H54 (cell line): Measurements from ENCODE around the gene RNF144A.

Source experiments
- DNase-seq: peaks from one replicate; pipeline ENCODE4 v3.0.0; 2011; ENCODE audit warnings: low spot score, mixed read lengths; ENCODE audit not compliant: insufficient read length
- FAIRE-seq: peaks from 3 replicates; lab custom pipeline; 2011; peaks lifted over from hg19 to GRCh38; lab: Jason Lieb, UNC
- POLR2A ChIP-seq: IDR thresholded peaks from 2 replicates; pipeline ENCODE4 v1.6.1; 2011; ENCODE audit warnings: low read depth, mild to moderate bottlenecking, low read length

RNF144A gene

GRCh38 chr2:6970976-6971480, 53.8 kb downstream of the RNF144A start:
- no peak for TF ChIP-seq POLR2A
- DNase-seq (no peak), FAIRE-seq (no peak)

- no peak for TF ChIP-seq POLR2A
- DNase-seq (no peak), FAIRE-seq (no peak)
These were observed 54.3 kb downstream of the RNF144A start for GRCh38 chr2:6971502-6971901.

GRCh38 chr2:6972067-6972710, 55.0 kb downstream of the RNF144A start:
- FAIRE-seq (no peak), DNase-seq (no peak)
- no peak for TF ChIP-seq POLR2A

- no peak for TF ChIP-seq POLR2A
- FAIRE-seq (no peak), DNase-seq (no peak)
These were observed 56.8 kb downstream of the RNF144A start for GRCh38 chr2:6973895-6974545.

- DNase-seq (no peak), FAIRE-seq (no peak)
- TF ChIP-seq POLR2A: no peak
These were observed 58.8 kb downstream of the RNF144A start for GRCh38 chr2:6975988-6976387.

GRCh38 chr2:6977113-6977741, 60.0 kb downstream of the RNF144A start:
- no peak for FAIRE-seq

GRCh38 chr2:6977786-6978185, 60.6 kb downstream of the RNF144A start:
- DNase-seq (no peak), FAIRE-seq (no peak)
- TF ChIP-seq POLR2A: no peak

More at GRCh38 chr2:6977113-6977741, 60.0 kb downstream of the RNF144A start:
- DNase-seq: no peak
- no peak for TF ChIP-seq POLR2A

- no peak for FAIRE-seq
- no peak for TF ChIP-seq POLR2A
- no peak for DNase-seq
These were observed 61.8 kb downstream of the RNF144A start for GRCh38 chr2:6978991-6979390.

GRCh38 chr2:6982449-6982848, 65.2 kb downstream of the RNF144A start:
- DNase-seq (no peak), FAIRE-seq (no peak)
- no peak for TF ChIP-seq POLR2A

- DNase-seq (no peak), FAIRE-seq (no peak)
- no peak for TF ChIP-seq POLR2A
These were observed 65.8 kb downstream of the RNF144A start for GRCh38 chr2:6982934-6983589.

- FAIRE-seq (no peak), DNase-seq (no peak)
- TF ChIP-seq POLR2A: no peak
These were observed 69.2 kb downstream of the RNF144A start for GRCh38 chr2:6986301-6986911.

GRCh38 chr2:6986912-6987361, 69.7 kb downstream of the RNF144A start:
- FAIRE-seq (no peak), DNase-seq (no peak)
- no peak for TF ChIP-seq POLR2A

GRCh38 chr2:6990871-6991270, 73.7 kb downstream of the RNF144A start:
- no peak for FAIRE-seq
- TF ChIP-seq POLR2A: no peak
- no peak for DNase-seq
